ENCODE measurements around the gene TET3.
A peak's percentile ranks its signal among the peaks of the same experiment; 100 is the strongest.

The TET3 gene

GRCh38 chr2:73987948-73988700 lies 3.4 kb downstream of the TET3 start:
- DNase-seq: no peak

DNA sequence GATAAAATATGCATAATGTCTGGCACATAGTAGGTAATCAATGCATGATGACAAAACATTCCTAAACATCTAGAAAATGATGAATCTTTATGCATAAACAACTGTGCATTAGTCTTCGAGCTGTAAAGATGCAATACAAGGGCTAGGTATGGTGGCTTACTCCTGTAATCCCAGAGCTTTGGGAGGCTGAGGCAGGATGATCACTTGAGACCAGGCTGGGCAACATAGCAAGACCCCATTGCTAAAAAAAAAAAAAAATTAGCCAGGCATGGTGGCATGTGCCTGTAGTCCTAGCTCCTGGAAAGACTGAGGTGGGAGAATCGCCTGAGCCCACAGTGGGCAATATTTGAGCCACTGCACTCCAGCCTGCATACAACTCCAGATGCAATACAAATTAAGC lies 5.3 kb downstream of the TET3 start:
- DNase-seq: no peak

DNA sequence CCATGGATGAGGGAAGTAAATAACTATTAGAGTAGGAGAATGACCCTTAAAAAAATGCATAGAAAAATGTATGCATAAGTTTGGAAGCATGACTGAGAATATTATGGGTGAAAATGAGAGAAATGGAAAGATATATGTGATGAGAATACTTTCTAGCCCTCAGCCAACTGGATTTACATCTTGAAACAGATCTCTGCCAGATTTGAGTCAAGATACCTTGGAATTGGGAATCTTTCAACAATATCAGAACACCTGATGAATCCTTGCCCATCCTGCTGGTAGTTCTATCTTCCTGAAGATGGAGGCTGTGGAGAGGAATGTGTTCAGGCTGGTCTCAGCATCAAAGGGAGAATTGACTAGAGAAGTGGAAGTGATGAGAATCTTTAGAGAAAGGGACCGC lies 5.8 kb downstream of the TET3 start:
- DNase-seq: no peak

DNA sequence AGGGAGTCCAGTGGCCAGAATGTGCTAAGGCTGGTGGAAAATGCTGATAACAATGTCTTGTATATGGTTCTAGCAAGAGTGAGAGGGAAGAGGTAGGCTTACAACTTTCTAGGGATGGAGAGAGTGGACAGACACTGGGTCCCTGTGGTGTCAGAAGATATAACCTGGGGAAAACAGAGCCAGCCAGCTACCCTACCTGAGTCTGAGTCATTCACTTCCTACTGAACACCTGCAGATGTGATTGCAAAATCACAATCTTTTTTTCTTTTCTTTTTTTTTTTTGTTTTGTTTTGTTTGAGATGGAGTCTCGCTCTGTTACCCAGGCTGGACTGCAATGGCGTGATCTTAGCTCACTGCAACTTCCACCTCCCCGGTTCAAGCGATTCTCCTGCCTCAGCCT lies 7.3 kb downstream of the TET3 start:
- DNase-seq: no peak

DNA sequence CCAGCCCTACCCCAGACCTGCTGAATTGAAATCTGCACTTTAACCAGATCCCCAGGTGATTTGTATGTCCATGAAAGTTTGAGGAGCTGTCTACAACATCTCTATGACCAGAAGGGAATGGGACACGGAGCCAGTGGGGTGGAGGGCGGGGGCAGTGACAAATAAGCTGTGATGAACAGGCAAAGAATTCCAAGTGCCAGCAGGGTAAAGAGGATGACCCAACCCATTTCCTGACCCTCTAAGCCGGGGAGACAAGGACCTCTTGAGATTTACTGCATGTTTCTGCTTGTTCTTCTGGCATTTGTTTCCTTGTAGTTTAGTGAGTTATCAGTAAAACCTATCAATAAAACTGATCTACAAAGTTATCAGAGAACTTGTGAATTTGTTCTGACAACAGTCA lies 8.7 kb downstream of the TET3 start:
- DNase-seq: no peak

GRCh38 chr2:73993778-73994177 lies 9.1 kb downstream of the TET3 start:
- DNase-seq: peak; percentile 46 to 55

DNA sequence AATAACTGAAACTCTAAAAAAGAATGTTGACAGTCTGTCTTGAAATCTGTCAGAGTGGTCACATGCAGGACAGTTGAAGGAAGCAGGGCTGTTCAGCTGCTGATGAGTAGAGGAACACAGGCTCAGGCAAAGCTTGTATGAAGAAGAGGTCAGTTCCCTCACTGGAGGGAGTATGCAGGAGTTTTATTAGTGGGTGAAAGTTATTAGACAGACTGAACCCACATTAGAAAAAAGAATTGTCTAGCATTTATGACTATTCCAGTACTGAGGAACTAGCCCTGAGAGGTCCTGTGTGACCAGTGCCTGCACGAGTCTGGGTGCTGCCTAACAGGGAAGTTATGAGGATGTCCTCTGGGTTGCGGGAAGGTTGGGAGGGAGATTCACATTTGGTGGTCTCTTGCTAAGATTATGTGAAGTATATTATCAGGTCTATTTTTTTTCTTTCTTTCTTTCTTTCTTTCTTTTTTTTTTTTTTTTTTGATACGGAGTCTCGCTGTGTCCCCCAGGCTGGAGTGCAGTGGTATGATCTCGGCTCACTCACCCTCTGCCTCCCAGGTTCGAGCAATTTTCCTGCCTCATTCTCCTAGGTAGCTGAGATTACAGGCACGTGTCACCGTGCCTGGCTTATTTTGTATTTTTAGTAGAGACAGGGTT lies 9.6 kb downstream of the TET3 start:
- DNase-seq: no peak

DNA sequence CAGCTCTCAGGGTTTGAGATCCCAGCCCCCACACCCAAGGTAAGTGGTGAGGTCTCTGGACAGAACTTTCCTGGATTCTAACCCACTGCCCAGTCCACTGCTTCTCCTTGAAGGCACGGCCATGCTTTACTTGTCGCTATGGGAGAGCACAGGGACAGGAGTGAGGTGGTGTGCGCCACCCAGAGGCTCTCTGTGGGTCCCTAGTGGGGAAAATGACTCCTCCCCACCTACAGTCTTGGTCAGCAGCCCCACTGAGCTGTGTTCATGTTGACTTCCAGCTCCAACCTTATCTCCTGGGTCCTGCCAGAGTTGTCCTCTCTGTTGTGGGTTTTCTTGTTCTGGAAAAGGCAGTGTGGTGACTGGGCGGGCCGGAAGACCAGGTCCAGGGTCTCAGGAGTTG lies 11.1 kb downstream of the TET3 start:
- no peak for DNase-seq

DNA sequence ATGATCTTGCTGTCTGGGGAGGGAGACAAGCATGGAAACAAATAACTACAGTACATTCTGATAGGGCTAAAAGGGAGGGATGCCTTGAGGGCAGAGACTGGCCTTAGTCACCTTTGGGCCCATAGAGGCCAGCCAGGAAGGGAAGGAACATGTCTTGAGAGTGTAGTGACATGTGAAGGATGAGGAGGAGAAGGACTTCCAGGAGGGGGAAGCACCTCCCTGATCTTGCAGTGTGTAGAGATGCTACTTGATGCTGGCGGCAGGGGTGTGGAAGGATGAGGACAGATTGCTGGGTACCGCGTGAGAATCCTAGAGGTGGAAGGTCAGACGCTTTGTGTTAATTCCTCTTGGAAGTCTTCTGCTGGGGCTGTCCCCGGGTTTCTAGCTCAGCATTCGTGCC lies 13.1 kb downstream of the TET3 start:
- DNase-seq: no peak

- peak; percentile 34 to 40 for DNase-seq
Measured at GRCh38 chr2:73998451-73998850, 13.7 kb downstream of the TET3 start.

- DNase-seq: no peak
Measured at GRCh38 chr2:73998933-73999332, 14.2 kb downstream of the TET3 start.

DNA sequence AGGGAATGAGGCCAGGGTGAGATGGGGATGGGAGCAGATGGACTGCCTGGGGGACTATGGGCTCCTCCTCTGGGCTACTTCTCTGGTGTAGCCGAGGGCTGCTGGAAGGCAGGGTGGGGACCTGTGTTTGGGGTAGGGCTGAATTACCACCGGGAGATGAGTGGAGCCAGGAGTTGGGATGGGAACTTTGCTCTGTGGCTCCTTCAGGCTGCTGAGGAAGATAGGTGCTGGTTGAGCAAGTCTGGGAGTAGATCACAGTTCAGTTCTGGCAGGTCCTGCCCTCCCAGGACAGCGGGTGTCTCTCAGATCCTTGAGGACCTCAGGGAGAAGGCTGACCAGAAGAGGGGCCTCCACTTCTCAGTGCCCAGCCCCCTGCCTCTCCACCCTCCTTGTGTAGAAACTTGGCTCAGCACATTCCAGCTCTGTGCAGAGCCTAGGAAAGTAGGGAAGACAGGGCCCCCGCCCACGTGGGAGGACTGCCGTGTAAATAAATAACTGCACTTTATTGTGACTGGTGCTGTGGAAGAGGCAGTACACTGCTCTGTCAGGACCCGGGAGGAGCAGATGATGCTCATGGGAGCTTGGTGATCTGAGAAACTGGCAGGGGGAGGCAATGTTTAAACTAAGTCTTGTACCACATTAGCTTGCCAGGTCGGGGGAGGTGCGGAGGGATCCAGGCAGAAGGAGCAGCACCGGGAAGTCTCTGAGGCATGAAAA lies 15.3 kb downstream of the TET3 start:
- no peak for DNase-seq

- no peak for DNase-seq
Measured at GRCh38 chr2:74000666-74001065, 16.0 kb downstream of the TET3 start.

DNA sequence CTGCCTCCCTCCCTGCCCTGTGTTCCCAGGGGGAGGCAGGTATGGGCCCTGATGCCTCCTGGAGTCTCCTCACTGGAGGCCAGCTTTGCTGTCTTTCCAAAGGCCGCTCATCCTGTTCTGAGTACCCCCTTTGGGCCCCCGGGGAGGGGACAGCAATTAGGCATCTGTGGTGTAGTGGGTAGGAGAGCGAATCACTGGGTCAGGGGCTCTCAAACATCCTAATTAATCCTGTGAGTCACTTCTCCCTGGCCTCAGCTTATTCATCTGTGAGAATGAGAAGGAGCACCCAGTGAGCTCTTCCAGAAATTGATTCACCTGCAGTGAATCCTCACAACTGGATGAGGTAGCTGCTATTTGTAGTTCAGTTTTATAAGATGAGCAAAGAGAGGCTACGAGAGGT lies 16.4 kb downstream of the TET3 start:
- no peak for DNase-seq

DNA sequence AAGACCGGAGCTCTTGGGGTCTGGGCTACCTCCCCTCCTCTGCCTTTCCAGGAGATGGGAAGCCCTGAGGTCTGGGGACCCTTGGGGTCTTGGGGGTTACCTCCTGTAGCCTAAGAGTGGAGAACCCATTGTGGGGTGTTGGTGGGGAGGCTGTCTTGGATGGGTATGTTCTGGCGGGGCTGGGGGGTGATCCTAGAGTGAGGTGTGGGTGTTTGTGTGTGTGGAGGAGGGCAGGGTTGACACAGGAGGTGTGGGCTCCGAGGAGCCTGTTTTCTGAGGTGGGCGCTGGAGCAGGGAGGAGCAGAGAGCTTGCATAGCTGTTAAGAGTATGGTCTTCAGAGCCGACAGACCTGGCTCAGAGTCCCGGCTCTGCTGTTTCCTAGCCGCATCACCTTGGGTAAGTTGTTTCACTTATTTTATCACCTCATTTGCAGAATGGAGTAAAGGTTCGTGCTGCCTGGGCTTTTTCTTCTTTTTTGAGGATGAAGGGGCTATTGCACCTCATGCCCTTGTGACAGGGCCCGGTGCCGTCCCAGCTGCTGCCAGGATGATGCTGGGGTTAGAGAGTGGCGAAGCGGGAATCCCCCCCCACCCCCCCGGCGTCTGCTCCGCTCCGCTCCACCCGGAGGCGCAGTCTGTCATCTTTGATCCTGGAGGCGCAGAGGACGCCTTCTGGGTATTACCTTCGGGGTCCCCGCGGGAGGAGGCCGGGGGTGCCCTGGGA lies 17.2 kb downstream of the TET3 start:
- no peak for DNase-seq

DNA sequence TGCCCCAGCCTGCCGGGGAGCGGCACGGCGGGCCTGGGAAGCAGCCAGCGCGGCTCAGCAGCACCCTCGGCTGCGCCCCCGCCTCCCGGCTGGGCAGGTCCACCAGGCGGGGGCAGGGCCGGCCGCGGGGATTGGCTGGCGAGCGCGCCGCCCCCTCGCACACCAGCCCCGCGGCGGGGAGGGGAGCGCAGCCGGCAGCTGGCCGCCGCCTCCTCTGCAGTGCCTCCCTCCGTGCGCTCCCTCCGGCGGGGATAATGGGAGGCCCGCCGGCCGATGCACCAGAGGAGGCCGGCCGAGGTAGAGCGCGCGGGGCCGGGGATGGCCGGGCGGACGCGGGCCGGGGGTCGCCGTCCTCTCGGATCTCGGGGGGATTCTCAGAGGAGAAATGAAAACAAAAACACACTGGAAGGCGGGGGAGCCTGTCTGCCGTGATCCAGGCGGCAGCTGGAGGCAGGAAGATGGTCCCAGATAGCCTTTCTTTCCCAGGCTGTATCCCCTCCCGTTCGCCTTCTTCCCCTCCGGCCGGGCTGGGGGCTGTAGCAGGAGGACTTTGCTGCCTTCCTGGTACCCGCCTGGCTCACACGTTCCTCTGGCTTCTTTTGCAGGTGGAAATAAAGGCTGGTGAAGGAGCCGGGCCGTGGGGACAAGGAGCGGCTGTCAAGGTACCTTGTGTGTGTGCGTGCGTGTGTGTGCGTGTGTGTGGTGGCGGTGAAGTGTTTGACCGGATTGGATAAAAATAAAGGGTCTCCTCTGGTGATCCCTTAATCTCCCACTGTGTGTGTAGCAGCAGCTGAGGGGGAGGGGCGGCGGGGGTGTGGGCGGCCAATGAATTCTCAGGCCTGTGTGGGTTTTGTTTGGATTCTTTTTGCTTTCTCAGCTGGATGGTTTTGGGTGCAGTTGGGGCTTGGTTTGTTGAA lies 18.1 kb downstream of the TET3 start:
- DNase-seq: peak; percentile 70 to 78

DNA sequence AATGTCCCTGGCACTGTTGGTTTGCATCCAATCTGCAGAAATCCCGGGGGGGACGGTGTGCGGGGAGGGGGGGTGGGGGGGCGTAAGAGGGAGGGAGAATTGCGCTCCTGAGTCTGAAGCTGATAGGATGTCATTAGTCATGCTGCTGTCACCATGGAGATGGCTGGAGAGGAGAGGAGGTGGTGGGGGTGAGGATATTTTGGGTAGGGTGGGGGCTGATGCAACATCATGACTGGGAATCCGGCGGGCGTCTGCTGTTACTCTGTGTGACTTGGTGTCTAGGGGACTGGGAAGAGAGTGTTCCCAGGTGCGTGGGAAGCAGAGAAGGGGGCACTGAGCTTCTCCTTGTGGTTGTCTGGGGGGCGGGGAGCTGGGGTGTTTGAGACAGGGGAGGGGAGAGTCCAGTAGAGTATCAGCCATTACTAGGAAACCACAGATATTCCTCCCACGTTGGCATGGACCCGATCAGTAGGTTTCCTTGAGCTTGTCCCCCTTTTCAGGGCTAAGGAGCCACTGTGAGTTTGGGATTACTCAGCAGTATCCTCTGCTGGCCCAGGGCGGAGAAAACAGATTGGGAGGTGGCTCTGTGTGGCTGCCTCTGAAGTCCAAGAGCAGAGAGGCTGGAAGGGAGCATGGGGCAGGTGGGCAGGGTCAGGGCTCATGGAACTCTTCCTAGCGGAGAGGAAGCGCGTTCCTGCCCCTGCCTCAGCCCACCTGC lies 18.9 kb downstream of the TET3 start:
- DNase-seq: peak; percentile 21 to 35

DNA sequence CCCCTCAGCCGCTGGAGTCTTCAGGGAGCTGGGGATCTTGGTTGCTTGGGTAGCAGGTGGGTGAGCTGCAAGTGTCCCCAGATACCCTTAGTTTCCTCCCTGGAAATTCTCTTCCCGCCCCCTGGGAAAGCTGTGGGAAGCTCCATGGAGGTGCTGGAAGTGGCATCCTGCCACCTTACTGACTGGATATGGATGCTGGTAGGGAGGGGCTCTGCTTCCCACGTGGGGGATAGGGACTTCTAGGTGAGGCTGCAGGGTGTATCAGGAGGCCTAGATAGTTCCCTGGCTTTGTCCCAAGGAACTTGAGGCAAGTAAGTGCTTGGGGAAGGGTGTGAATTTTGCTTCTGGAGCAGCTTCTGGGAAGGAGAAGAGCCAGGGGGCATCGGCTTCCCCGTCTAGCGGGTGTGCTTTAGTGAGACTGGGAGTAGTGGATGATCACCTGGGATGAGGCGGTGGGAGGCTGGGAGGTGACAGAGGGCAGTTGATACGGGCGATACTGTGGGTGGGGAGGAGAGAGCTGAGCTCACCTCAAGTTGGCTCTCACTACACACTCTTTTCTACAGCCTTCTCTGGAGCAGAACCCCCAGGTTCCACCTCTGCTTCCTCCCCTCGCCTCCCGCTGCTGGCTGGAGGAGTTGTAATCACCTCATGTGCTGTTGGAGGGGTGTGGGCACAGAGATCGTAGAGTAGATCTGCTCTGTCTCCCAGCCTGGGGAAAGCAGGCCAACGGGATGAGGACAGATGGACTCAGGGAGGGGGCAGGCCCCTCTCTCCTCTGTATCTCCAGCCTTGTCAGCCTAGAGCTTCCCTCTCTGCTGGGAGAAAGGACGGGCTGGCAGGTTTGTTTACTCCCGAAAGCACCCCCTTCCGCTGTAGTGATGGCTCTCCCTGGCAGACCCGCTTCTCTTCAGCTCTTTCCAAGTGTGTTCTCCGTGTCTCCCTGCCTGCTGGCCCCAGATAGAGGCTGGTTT lies 19.8 kb downstream of the TET3 start:
- DNase-seq: no peak

DNA sequence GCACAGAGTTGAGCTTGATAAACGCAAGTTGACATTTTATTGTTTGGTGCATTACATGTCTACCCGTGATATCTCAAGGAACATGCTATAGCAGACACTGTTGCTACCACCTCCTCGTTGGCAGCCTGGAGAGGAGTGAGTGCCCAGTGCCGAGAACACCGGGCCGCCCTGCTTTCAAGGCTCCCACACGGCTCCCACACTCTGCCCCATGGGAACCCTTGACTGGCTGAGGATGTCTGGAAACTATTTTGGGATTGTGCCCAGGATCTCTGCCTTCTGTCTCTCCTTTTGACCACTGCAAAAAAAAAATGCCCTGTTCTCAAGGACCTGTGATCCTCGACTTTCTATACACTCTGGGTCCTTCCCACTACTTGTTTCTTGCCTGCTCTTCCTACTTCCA lies 21.1 kb downstream of the TET3 start:
- no peak for DNase-seq

DNA sequence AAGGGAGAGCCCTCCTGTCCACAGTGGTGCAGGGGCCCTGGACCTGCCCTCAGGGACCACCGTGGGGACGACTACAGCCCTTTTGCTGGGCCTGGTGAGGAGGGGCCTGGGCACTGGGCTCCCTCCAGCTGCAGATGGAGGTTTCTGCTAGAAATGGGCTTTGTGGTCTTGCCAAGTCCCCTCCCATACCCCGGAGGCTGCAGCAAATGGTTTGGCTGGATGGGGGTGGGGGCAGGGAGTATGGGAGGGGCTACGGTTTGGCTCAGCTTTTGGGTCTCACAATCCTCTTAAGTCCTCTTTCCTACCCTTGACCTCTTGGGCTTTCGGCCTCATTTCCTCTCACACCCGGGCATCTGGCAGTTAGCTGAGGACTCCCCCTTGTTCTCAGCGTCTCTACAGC lies 21.7 kb downstream of the TET3 start:
- DNase-seq: no peak
